Tibial nerve (tissue), 4 donors: ENCODE measurements around the gene FEM1C. TPM values are rescaled to one million over a fixed set of nuclear protein-coding genes. Genes with fewer than 3 reads are reported as not detected.

Experiments used
- DNase-seq, 2 donors: peaks; one replicate each; pipeline ENCODE4 v3.0.0-alpha.2; 2019; ENCODE audit warnings: low spot score in 2 of 2
- H3K27ac ChIP-seq, 4 donors: fragments of 200-600 bp; sonication (generic) in 3 of 4; one replicate each; pipeline ENCODE4 v1.5.1; 2017 to 2019; ENCODE audit warnings: mild to moderate bottlenecking in 1 of 4
- H3K27me3 ChIP-seq, 2 donors: fragments of 200-600 bp; sonication (generic) in 1 of 2; one replicate each; pipeline versions ENCODE4 v1.5.1 to v1.6.0; 2017 to 2019
- H3K36me3 ChIP-seq, 3 donors: fragments of 200-600 bp; sonication (generic); one replicate each; pipeline ENCODE4 v1.5.1; 2018 to 2019
- H3K4me1 ChIP-seq, 4 donors: fragments of 200-600 bp; sonication (generic) in 3 of 4; one replicate each; pipeline ENCODE4 v1.5.1; 2017 to 2019
- H3K4me3 ChIP-seq, 4 donors: fragments of 200-600 bp; sonication (generic) in 3 of 4; one replicate each; pipeline ENCODE4 v1.5.1; 2017 to 2019; ENCODE audit warnings: mild to moderate bottlenecking in 1 of 4, moderate library complexity in 1 of 4
- H3K9me3 ChIP-seq, 4 donors: fragments of 200-600 bp; sonication (generic) in 3 of 4; one replicate each; pipeline ENCODE4 v1.5.1; 2017 to 2019
- CTCF ChIP-seq, 5 experiments: fragments of 200-600 bp in 3 of 5; fragments of 450-650 bp in 2 of 5; sonication (generic) in 3 of 5; IDR thresholded peaks; one replicate each; pipeline ENCODE4 v1.5.1; 2016 to 2019; ENCODE audit warnings: antibody characterized with exemption in 5 of 5, mild to moderate bottlenecking in 3 of 5, moderate library complexity in 2 of 5
- EP300 ChIP-seq, 2 donors: sonication (generic); formaldehyde crosslinking; IDR thresholded peaks; one replicate each; pipeline ENCODE4 v1.6.1; 2017; ENCODE audit warnings: antibody characterized with exemption in 2 of 2, mild to moderate bottlenecking in 1 of 2
- POLR2A ChIP-seq, 2 donors: fragments of 450-650 bp; IDR thresholded peaks; one replicate each; pipeline ENCODE4 v1.6.1; 2017; ENCODE audit warnings: antibody characterized with exemption in 2 of 2, mild to moderate bottlenecking in 2 of 2, moderate library complexity in 2 of 2
- WGBS, 2 donors: methylation state at CpG; one replicate each; pipeline ENCODE4 v1.1.5; 2018; 5-methylcytosine and 5-hydroxymethylcytosine counted together
- total RNA-seq, 4 donors: library from RNA; depleted of rRNA; stranded (reverse); fragments of >200 nt; gene quantifications; one replicate each; pipeline ENCODE4 v1.1.0, GENCODE V29; 2016

The FEM1C gene
- total RNA-seq, 4 donors from 2014 or later, result 16.9 to 24.5 (median 20.3) TPM

- no peak overlapping the region for H3K4me3 ChIP-seq
- no peak for DNase-seq
- H3K27me3 ChIP-seq, result no peaks in the 10 kb centered on the region
- H3K27ac ChIP-seq, result no peak overlapping the region
- H3K9me3 ChIP-seq, result no peaks in the 10 kb centered on the region
- H3K4me1 ChIP-seq, result peaks cover 0 to 3% (median 0%) of the 10 kb centered on the region in 4 donors
- H3K36me3 ChIP-seq, result peaks cover 0 to 11% (median 0%) of the 10 kb centered on the region in 3 donors
- WGBS, 2 donors, result 84 to 93% methylated on average over 1 of the region's 1 CpG
- no peak for TF ChIP-seq CTCF (IDR thresholded peaks at IDR 0.05)
- no peak for TF ChIP-seq EP300 (IDR thresholded peaks at IDR 0.05)
- no peak for TF ChIP-seq POLR2A (IDR thresholded peaks at IDR 0.05)
Observed at GRCh38 chr5:115585265-115585664, 40.7 kb upstream of the FEM1C start.

GRCh38 chr5:115584501-115584900 lies 39.9 kb upstream of the FEM1C start:
- DNase-seq, result no peak
- H3K4me1 ChIP-seq, result peaks cover 0 to 3% (median 0%) of the 10 kb centered on the region in 4 donors
- peaks cover 0 to 13% (median 0%) of the 10 kb centered on the region in 3 donors for H3K36me3 ChIP-seq
- H3K9me3 ChIP-seq, result no peaks in the 10 kb centered on the region
- H3K27me3 ChIP-seq, result no peaks in the 10 kb centered on the region
- whole genome bisulfite sequencing, 2 donors, result 85 to 91% methylated on average over 1 of the region's 1 CpG
- TF ChIP-seq CTCF (IDR thresholded peaks at IDR 0.05), result no peak
- no peak for TF ChIP-seq EP300 (IDR thresholded peaks at IDR 0.05)
- TF ChIP-seq POLR2A (IDR thresholded peaks at IDR 0.05), result no peak
- no peak overlapping the region for H3K4me3 ChIP-seq
- H3K27ac ChIP-seq, result no peak overlapping the region

GRCh38 chr5:115583474-115583873 lies 38.9 kb upstream of the FEM1C start:
- WGBS, 2 donors, result 59 to 72% methylated on average over 3 of the region's 3 CpGs
- DNase-seq, result no peak

DNA sequence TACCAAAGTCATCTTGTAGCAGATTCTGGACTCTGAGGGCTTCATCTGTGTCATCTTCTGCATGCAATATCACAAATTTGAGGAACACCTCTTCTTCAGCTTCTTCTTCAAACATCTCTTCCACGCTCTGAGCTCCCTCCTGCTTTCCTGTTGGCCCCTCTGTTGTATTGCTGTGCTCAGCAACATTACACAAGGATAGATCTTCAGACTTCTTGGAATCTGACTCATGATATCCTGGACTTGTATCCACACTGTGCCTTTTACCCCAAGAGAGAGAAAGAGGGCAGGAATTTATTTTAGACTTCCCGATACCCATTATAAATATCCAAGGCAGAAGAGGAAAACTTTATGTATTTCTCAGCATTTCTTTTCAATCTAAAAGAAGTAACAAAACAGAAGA lies 36.4 kb upstream of the FEM1C start:
- H3K9me3 ChIP-seq, result no peaks in the 10 kb centered on the region
- WGBS, 2 donors, result 98% methylated on average over 2 of the region's 2 CpGs
- H3K36me3 ChIP-seq, result peaks cover 0 to 28% (median 0%) of the 10 kb centered on the region in 3 donors
- no peak overlapping the region for H3K27ac ChIP-seq
- DNase-seq, result no peak
- no peak for TF ChIP-seq EP300 (IDR thresholded peaks at IDR 0.05)
- TF ChIP-seq CTCF (IDR thresholded peaks at IDR 0.05), result no peak
- no peak for TF ChIP-seq POLR2A (IDR thresholded peaks at IDR 0.05)
- H3K4me1 ChIP-seq, result peaks cover 0 to 5% (median 0%) of the 10 kb centered on the region in 4 donors
- no peak overlapping the region for H3K4me3 ChIP-seq
- H3K27me3 ChIP-seq, result no peaks in the 10 kb centered on the region

More at GRCh38 chr5:115583474-115583873, 38.9 kb upstream of the FEM1C start:
- Histone ChIP-seq H3K4me1 (peaks cover 0 to 8% (median 0%) of the 10 kb centered on the region in 4 donors), H3K4me3 (no peak overlapping the region), H3K9me3 (no peaks in the 10 kb centered on the region), H3K27ac (no peak overlapping the region), H3K36me3 (peaks cover 0 to 13% (median 0%) of the 10 kb centered on the region in 3 donors), H3K27me3 (no peaks in the 10 kb centered on the region)
- TF ChIP-seq POLR2A (IDR thresholded peaks at IDR 0.05) (no peak), CTCF (IDR thresholded peaks at IDR 0.05) (no peak), EP300 (IDR thresholded peaks at IDR 0.05) (no peak)

GRCh38 chr5:115579747-115580173 lies 35.2 kb upstream of the FEM1C start:
- no peak for DNase-seq
- H3K4me1 ChIP-seq, result peaks cover 0 to 5% (median 0%) of the 10 kb centered on the region in 4 donors
- H3K36me3 ChIP-seq, result peaks cover 0 to 28% (median 0%) of the 10 kb centered on the region in 3 donors
- H3K9me3 ChIP-seq, result no peaks in the 10 kb centered on the region
- no peak for TF ChIP-seq EP300 (IDR thresholded peaks at IDR 0.05)
- TF ChIP-seq POLR2A (IDR thresholded peaks at IDR 0.05), result no peak
- TF ChIP-seq CTCF (IDR thresholded peaks at IDR 0.05), result no peak
- H3K27me3 ChIP-seq, result no peaks in the 10 kb centered on the region
- 70 to 76% methylated on average over 6 of the region's 6 CpGs for WGBS, 2 donors
- no peak overlapping the region for H3K27ac ChIP-seq
- no peak overlapping the region for H3K4me3 ChIP-seq
